HCT116 (cell line): ENCODE results near the gene BSG.

Source experiments
- CTCF ChIP-seq, 3 experiments: fragments of 200-600 bp in 1 of 3; sonication (generic) in 1 of 3; IDR thresholded peaks in 2 of 3; conservative IDR thresholded peaks in 1 of 3; 2 replicates each; pipeline ENCODE4 v1.5.1; 2012 to 2017; ENCODE audit warnings: low read depth in 2 of 3, low read length in 2 of 3, antibody characterized with exemption in 1 of 3, borderline replicate concordance in 1 of 3, control low read depth in 1 of 3, mild to moderate bottlenecking in 1 of 3, mixed read lengths in 1 of 3, mixed run types in 1 of 3, moderate library complexity in 1 of 3; ENCODE audit not compliant: insufficient read depth in 1 of 3
- EZH2 ChIP-seq: fragments of 200-600 bp; sonication (generic); IDR thresholded peaks from 2 replicates; pipeline ENCODE4 v1.6.1; 2017; ENCODE audit warnings: antibody characterized with exemption, mixed run types
- EZH2phosphoT487 ChIP-seq: fragments of 200-600 bp; IDR thresholded peaks from 2 replicates; pipeline ENCODE4 v1.6.1; 2018; ENCODE audit warnings: antibody characterized with exemption, borderline replicate concordance
- FOSL1 ChIP-seq: IDR thresholded peaks from 2 replicates; pipeline ENCODE4 v1.6.1; 2012; ENCODE audit warnings: low read depth
- MAX ChIP-seq: IDR thresholded peaks from 2 replicates; pipeline ENCODE4 v1.6.1; 2012
- POLR2A ChIP-seq: IDR thresholded peaks from 2 replicates; pipeline ENCODE4 v1.7.0; 2011; ENCODE audit warnings: borderline replicate concordance; ENCODE audit not compliant: insufficient read depth, insufficient read length; ENCODE audit errors: extremely low read depth
- POLR2AphosphoS5 ChIP-seq: IDR thresholded peaks from 2 replicates; pipeline ENCODE4 v1.6.1; 2011; ENCODE audit warnings: mild to moderate bottlenecking, low read depth, low read length, moderate library complexity
- REST ChIP-seq: IDR thresholded peaks from 2 replicates; pipeline ENCODE4 v1.6.1; 2012; ENCODE audit warnings: low read depth
- SIN3A ChIP-seq: IDR thresholded peaks from 2 replicates; pipeline ENCODE4 v1.6.1; 2012; ENCODE audit warnings: low read depth
- YY1 ChIP-seq: IDR thresholded peaks from 2 replicates; pipeline ENCODE4 v1.6.1; 2011; ENCODE audit warnings: low read length, low read depth, moderate library complexity, mild to moderate bottlenecking; ENCODE audit not compliant: insufficient replicate concordance; ENCODE audit errors: extremely low read depth
- ZFX ChIP-seq: fragments of 450-650 bp; IDR thresholded peaks from 2 replicates; pipeline ENCODE4 v1.6.1; 2017
- ZNF274 ChIP-seq: fragments of 200-500 bp; sonication (Bioruptor generic); IDR thresholded peaks from 2 replicates; pipeline ENCODE4 v1.6.1; 2014; ENCODE audit warnings: mild to moderate bottlenecking, low read depth, low read length, inconsistent platforms
- TF ChIP-seq, protein P1 (sequence below): IDR thresholded peaks from 2 replicates; pipeline ENCODE4 v1.6.1; 2012

- TF ChIP-seq CTCF (IDR thresholded peaks at IDR 0.05 in 2 of 3, conservative IDR thresholded peaks at IDR 0.05 in 1 of 3; ENCODE audit: borderline replicate concordance in 1 of 3, insufficient read depth in 1 of 3, low read depth in 2 of 3, low read length in 2 of 3) (no peak), ZFX (peak; percentile 92; the same call in 1 of the 2 replicates), REST (no peak), POLR2A (no peak), ZNF274 (no peak), YY1 (no peak), FOSL1 (no peak), MAX (no peak), POLR2AphosphoS5 (no peak), SIN3A (no peak), EZH2phosphoT487 (no peak), EZH2 (no peak)
- TF ChIP-seq, protein P1, sequence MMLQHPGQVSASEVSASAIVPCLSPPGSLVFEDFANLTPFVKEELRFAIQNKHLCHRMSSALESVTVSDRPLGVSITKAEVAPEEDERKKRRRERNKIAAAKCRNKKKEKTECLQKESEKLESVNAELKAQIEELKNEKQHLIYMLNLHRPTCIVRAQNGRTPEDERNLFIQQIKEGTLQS, result no peak
Observed at GRCh38 chr19:572743-573518, 535 bp downstream of the BSG start.
